Adipose tissue (tissue), 3 donors: ENCODE data around the gene DCAF8. TPM values are rescaled to one million over a fixed set of nuclear protein-coding genes. Genes with fewer than 3 reads are reported as not detected.
A peak's percentile ranks its signal among the peaks of the same experiment; 100 is the strongest.
"Not testable (repeated sequence)": the region's sequence is repeated elsewhere in the genome, so short reads cannot be mapped to it uniquely, and the experiment has no call there.

Experiments used
- H3K27ac ChIP-seq: one replicate; pipeline ENCODE4 v1.5.1; 2013; ENCODE audit warnings: low read depth, low read length
- WGBS, 3 donors: extraction: QIAGEN DNeasy Blood & Tissue Kit; methylation state at CpG; one replicate each; pipeline ENCODE4 v1.1.7; 2013; 5-methylcytosine and 5-hydroxymethylcytosine counted together
- polyA plus RNA-seq, 3 donors: library from polyadenylated mRNA; stranded (reverse); fragments of 200-250 nt; gene quantifications; one replicate each; pipeline ENCODE4 v1.2.3, GENCODE V29; 2013
- donor health status: healthy with polysubstance abuse.
- donor health status: Bipolar disorder and iron deficiency.
- donor health status: healthy.

The DCAF8 gene
- 100 to 1,000 TPM in 1 of 3 donors, 10 to 100 TPM in 2; 61.8 to 105 (median 74.6) TPM for polyA plus RNA-seq

DNA sequence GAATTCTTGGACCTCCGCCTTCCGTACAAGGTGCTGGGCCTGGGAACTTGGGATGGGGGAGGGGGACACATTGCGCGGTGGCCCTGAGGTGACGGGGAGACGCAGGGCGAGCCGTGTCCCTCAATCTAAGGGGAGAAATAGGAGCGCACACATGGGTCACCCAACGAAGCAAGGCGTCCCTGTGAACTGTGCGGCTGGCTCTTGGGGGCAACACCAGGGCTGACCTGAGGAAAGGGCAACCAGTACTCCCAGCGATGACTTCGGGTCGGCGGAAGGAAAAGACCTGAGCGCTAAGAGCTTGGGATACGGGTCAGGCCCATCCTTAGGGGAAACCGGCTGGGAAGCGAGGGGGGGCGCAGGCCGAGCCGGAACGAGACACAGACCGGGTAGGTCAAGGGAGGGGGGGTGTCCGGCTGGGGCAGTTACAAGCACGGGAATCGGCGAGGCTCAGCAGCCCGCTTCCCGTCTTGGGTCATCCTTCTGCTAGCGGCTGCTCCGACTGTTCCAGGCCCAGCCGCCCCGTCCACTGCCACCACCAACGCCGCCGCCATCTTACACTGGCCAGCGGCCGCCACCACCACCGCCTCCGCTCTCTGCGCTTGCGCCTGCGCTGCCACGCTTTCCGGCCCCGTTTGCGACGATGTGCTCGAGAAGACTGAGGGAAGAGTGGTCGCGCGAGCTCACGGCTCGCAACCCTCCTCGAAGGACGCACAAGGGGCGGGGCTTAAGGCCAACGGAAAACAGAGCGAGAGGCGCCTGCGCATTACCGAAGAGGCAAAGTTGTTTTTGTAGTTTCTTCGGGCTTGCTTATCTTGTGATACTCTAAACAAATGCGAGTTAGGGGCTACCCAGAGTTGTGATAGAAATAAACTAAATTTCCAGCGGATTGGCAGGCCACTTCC is at the start of gene DCAF8:
TSS of gene DCAF8 (minus strand) at position 657 of the 902 bp plus-strand sequence. CDS start 18,541 bp downstream, outside the sequence.
- WGBS, 3 donors: 0 to 1% (median 1%) methylated on average over 66 to 67 of the region's 67 CpGs
- peak within 1 kb of the TSS; percentile 34 for H3K27ac ChIP-seq

DNA sequence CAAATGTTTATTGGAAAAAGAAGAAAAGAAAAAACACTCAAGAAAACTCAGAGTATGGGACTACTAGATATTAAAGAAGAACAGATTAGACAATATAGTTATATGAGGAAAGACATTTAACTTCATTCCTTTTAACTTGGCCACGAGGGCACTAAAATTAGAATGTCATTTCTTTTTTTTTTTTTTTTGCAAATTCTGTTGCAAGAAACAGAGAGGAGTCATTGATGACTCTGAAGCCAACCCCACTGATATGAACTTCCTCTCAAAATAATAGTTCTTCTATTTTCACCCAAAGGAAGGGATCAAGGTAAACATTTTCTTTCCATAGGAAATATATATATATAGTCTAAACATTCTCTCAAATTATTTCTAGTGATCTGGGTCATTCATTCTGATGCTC is 47.2 kb upstream of the DCAF8 start:
- WGBS, 3 donors: 44 to 85% (median 47%) methylated on average over 1 of the region's 1 CpG

DNA sequence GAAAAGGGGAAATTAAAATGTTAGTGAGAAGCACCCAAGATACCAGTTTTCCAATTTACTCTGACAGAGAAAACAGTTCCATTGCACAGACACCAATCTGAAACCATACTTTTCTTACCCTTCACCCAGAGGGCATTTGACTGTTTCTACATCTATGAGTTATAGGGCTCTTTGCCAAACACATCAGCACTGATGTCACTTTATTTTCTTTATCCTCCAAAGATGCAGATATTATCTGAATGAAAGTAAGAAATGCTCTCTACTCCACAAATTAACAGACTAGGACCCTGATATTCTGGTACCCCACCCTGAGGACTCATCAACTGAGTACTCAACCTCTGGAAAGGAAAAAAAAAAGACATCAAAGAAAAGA is 46.8 kb upstream of the DCAF8 start:
- no peak overlapping the region for H3K27ac ChIP-seq

More for the DNA sequence above, 47.2 kb upstream of the DCAF8 start:
- no peak overlapping the region for H3K27ac ChIP-seq

DNA sequence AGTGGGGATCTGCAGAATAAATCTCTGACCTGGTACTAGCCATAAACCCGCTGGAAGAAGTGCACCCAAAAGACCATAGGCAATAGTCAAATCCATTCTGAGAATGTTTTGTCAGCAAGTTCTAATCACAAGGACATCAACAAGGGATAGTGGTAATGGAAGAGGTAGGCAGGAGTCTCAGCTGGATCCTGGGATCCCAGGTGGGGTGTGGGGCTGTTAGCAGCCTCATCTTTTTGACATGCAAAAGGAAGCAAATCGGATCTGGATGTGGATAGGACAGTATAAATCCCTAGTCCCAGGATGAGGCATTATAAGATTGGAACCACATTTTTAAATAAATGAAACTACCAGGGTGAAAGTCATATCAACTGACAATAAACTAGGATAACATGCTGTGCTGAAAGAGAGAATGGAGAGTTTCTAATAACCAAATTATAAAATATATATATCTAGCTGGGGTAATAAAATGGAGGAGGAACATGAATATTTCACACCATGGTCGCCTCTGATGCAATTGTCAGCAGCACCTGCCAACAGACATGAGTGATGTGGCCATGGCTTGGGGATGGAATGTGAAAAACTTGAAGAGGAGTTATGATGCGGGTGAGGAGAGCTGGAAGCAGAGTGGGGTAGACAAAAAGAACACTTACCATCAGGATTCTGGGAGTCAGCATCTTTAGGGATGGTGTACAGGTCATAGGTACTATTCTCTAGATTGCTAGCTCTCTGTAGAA is 46.3 kb upstream of the DCAF8 start:
- WGBS, 3 donors: 80 to 91% (median 87%) methylated on average over 4 of the region's 4 CpGs
- H3K27ac ChIP-seq: no peak overlapping the region

DNA sequence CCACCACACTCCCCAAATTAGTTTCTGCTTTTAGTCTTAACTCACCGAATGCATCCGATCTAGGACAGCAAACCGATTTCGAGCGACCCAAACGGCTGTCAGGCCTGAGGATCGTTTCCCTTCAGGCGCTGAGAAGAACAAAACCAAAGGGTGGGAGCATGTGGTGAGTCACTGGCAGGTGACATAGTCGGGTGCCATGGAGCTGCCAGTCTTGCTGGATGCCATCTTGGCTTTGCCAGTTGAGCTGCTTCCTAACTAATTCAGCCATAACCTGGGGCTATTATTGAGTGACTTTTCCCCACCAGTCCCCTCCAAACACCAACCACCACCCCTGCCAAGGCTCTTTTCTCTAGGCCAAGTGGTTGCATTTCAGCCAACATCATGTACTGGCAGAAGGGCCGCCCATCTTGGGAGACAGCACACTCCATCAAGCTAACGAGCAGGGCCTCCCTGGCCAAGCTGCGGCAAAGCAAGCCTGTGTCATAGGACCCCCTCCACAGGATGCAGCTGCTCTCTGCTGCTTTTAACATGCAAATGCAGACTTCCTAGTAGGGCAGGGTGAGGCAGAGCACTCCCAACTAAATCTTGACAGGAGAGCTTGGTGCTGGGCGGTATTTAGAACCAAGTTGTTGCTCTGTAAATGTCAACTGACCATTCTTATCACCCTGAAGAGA is 44.9 kb upstream of the DCAF8 start:
- WGBS, 3 donors: 85 to 92% (median 89%) methylated on average over 13 of the region's 13 CpGs

DNA sequence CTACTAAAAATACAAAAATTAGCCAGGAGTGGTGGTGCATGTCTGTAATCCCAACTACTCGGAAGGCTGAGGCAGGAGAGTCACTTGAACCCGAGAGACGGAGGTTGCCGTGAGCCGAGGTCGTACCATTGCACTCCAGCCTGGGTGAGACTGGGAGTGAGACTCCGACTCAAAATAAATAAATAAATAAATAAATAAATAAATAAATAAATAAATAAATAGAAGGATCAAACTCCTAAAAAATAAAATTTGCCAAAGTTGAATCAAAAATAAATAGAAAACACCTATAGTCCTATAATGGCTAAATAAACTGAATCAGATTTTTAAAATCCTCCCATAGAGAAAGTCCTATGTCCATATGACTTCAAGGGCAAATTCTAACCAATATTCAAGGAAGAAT is 37.8 kb upstream of the DCAF8 start:
- 80 to 85% (median 83%) methylated on average over 7 of the region's 7 CpGs for WGBS, 3 donors
- H3K27ac ChIP-seq: no peak overlapping the region

More for the DNA sequence above, 44.9 kb upstream of the DCAF8 start:
- no peak overlapping the region for H3K27ac ChIP-seq

DNA sequence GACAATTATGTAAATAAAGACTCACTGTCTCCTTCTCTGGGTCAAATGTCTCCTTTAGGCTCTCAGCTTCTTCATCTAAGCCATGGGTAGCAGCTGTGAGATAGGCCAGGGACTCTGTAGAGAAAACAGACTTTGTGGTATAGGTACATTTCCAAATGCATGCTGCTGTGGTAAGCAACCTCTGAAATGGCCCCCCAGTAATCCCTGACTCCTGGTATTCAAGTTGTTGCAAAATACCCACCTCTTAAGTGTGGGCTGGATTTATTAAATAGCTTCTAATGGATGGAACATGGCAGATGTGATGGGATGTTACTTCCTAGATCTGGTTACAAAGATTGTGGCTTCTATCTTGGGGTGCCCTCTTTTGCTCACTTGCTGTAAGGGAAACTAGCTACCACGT is 33.7 kb upstream of the DCAF8 start:
- H3K27ac ChIP-seq: no peak overlapping the region
- 82 to 100% (median 93%) methylated on average over 1 of the region's 1 CpG for WGBS, 3 donors

DNA sequence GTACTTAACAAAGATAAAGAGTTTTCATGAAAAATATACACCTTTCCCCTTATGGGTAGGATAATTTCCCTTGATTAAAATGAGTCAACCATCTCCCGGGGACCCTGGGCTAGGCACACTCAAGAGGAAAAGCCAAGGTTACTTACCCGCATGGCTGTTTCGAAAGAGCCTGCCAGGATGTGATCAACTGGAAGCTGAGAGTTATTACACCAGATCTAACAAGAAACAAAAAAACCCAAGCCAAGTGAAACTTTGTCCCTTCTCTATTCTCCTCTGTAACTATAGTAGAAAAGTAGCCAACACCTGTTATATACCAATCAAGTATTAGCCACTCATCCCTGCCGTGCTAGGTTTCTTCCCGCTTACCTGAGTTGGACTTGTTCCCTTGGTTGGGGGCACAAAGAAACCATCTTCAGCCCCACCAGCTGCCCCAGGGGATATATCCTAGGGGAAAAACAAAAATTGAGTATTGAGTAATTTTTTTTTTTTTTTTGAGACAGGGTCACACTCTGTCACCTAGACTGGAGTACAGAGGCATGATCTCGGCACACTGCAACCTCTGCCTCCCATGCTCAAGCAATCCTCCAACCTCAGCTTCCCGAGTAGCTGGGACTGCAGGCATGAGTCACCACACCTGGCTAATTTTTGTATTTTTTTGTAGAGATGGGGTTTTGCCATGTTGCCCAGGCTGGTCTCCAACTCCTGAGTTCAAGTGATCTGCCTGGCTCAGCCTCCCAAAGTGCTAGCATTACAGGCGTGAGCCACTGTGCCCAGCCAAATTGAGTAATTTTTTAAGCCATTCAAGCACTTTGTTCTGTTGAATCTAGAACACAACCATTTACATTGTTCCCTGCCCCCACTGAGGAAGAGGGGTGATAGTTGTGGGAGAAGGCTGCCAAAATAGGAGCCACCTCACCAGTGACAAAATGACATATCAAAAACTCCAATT is 30.9 kb upstream of the DCAF8 start:
- H3K27ac ChIP-seq: no peak overlapping the region
- 71 to 88% (median 72%) methylated on average over 8 of the region's 8 CpGs for WGBS, 3 donors

DNA sequence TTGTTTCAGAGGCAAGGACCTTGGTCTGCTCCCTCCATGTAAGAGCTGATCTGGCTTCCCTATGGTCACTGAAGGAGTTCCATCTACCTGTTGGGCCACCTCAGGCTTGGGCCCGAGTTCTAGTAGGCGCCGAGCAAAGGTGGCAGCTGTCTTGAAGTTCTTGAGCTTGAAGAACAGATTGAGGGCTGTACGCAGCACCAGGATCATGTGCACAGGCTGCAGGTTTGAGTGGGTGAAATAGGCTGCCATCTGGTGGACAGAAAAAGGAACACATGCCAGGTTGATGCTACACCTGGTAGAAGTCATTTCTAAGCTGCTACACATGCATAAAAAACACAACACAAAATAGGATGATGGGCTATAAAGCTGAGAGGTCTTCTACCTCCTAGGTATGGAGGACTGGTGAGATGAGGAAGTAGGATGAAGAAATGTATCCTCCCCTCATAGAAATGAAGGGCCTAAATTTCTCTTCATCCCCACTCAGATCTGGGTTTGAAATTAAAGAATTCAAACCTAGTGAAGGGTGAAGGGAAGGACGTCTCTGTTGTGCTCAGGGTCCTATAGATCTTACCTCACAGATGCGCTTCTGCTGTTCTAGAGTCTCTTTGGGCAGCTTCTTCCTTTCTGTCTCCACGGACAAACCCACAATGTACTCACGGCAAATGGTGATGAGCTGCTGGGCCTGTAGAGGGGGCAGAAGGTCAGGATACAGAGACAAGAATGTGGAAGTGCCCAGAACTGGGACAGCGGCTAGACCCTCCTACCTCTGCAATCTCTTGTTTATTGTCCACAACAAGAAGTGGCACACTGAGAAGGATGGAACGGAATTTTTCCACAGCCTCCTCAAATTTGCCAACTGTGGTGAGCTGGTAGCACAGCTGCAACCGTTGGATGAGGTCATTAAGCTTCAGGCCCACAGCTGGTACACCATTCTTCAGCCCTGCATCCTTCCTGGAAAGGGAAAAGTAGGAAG is 29.2 kb upstream of the DCAF8 start:
- no peak overlapping the region for H3K27ac ChIP-seq
- WGBS, 3 donors: 40 to 45% (median 42%) methylated on average over 11 of the region's 11 CpGs

DNA sequence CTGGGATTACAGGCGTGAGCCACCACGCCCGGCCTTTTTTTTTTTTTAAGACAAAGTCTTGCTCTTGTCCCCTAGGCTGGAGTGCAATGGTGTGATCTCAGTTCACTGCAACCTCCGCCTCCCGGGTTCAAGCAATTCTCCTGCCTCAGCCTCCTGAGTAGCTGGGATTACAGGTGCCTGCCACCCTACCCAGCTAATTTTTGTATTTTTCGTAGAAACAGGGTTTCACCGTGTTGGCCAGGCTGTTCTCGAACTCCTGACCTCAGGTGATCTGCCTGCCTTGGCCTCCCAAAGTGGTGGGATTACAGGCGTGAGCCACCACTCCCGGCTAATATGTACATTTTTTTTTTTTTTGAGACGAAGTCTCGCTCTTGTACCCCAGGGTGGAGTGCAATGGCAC is 25.4 kb upstream of the DCAF8 start:
- 91 to 95% (median 91%) methylated on average over 12 of the region's 12 CpGs for WGBS, 3 donors
- not testable (repeated sequence) for H3K27ac ChIP-seq

DNA sequence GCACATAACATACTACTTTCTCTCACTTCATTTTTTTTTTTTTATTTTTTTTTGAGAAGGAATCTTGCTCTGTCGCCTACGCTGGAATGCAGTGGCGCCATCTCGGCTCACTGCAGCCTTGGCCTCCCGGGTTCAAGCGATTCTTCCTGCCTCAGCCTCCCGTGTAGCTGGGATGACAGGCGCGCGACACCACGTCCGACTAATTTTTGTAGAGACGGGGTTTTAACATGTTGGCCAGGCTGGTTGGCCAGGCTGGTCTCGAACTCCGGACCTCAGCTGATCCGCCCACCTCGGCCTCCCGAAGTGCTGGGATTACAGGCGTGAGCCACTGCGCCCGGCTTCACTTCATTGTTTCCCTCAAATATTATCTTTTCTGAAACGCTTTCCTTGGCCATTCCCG is 23.2 kb upstream of the DCAF8 start:
- WGBS, 3 donors: 75 to 86% (median 79%) methylated on average over 23 of the region's 23 CpGs
- H3K27ac ChIP-seq: no peak overlapping the region

DNA sequence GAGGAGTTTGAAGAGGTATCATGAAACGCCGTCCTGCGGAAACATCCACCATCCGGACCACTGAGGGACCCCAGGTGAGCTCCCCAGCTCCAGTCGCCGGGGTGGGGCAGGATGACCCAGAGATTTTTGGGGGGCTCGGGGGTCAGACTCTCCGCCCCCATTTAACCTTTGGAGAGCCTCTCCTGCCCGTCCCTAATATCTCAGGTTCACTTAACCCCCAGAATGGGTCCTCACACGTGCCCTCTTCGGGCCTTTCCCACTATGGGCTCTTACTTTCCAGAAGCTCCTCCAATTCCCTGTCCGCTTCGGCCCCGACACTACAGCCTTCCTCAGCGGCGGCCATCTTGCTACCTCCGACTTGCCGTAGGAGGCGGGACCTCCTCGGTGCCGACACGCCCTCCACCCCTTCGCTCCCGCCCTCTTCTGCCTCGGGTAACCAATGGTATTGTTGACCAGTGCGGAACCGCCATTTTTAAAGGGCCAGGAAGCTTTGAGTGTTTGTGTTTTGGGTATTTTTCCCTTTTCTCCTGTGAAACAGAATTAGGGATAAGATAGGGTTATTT is 22.5 kb upstream of the DCAF8 start, which contains the start of gene PEX19:
TSS of gene PEX19 (minus strand) at position 352 of the 563 bp plus-strand sequence. CDS start at position 343, 9 bp downstream.
- H3K27ac ChIP-seq: no peak within 1 kb of the TSS
- 0% methylated on average over 27 of the region's 27 CpGs for WGBS, 3 donors

DNA sequence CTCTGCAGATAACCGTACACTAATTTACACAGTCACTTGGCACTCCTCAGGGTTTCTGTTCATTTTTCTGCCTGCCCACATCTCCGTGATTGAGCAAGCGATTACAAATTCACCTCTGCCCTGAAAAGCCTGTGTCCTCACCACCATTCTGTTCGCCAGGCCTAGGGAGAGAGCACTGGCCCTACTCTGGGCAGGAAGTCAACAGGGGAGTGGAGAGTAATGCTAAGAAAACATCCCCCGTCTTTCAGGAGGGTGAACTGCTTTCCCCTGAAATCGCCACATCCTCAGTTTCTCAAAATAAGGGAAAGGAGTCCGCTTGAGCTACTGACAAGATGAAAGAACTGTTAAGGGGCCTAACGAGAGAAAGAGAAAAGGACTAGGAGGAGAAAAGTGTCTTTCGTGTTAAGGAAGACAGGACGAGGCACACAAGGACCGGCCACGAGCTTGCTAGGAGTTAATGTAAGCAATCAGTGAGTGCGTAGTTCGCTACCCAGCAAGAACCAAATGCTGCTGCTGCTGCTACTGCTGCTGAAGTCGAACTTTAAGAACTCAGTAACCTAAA is 22.0 kb upstream of the DCAF8 start:
- 1% methylated on average over 15 of the region's 15 CpGs for WGBS, 3 donors
- no peak overlapping the region for H3K27ac ChIP-seq

DNA sequence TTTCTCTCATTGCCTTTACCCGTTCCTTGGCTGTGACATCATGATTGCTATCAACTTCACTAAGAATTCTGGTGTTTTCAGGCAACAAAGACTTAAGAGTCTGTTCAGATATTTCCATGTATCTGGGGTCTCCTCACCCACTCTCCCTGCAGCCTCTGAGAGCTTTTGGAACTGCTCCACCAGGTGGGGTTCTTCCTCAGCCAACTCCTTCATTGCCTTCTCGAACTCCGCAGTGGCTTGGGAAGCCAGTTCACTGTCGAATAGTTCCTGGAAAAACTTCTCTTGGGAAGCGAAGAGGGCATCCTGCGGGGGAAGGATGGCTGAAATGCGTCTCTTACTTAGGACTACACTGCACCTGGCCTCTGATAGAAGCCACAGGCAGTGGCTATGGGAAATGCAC is 20.5 kb upstream of the DCAF8 start:
- WGBS, 3 donors: 89 to 90% (median 89%) methylated on average over 7 of the region's 7 CpGs

DNA sequence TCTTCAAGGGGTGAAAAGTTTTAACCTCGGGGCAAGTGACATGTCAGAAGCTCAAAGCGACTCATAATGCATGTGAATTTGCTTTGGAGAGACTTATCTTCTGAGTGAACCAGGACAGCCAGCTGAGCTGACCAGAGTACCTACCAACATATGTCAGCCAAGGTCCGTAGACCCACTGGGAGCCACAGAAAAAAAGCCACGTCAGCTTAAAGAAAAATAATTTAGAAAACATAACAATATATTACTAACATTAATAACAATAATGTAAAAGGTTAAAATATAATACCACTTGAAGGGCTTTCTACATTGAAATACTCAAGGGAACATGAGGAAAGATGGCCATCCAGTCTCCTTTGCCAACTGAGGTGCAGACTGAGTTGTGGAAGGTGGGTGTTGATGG is 15.6 kb upstream of the DCAF8 start:
- 88 to 91% (median 88%) methylated on average over 4 of the region's 4 CpGs for WGBS, 3 donors
- no peak overlapping the region for H3K27ac ChIP-seq

More for the DNA sequence above, 20.5 kb upstream of the DCAF8 start:
- no peak overlapping the region for H3K27ac ChIP-seq

DNA sequence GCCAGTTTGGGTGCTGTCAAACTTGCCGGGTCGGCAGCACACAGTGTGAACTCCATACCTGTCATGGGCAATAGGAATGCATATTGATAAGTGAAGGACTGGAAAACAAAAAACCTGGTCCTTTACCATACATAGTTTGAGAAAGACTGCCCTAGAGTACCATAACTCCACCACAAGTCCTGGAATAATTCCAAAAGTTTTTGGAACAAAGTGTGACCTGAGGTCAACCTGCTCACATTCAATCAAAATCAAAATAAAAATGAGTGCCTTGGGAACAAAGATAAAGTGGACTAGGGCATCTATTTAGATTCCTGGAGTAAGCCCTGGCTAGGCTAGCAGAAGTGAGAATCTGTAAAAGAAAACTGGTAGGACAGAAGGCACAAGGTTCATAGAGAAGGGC is 15.0 kb upstream of the DCAF8 start:
- no peak overlapping the region for H3K27ac ChIP-seq
- WGBS, 3 donors: 78 to 89% (median 80%) methylated on average over 2 of the region's 2 CpGs
